Lower leg skin (tissue), 4 donors: ENCODE results near the gene LPIN1. TPM values are rescaled to one million over a fixed set of nuclear protein-coding genes. Genes with fewer than 3 reads are reported as not detected.
A peak's percentile ranks its signal among the peaks of the same experiment; 100 is the strongest.

Experiments
- DNase-seq, 2 donors: peaks; one replicate each; pipeline ENCODE4 v3.0.0-alpha.2; 2019; ENCODE audit warnings: low spot score in 2 of 2
- H3K4me3 ChIP-seq: fragments of 200-600 bp; sonication (generic); 2 replicates; pipeline ENCODE4 v1.5.1; 2017; ENCODE audit warnings: mild to moderate bottlenecking, low read depth; ENCODE audit not compliant: poor library complexity, severe bottlenecking
- POLR2A ChIP-seq, 2 donors: fragments of 450-650 bp; IDR thresholded peaks; one replicate each; pipeline ENCODE4 v1.6.1; 2016 to 2017; ENCODE audit warnings: antibody characterized with exemption in 2 of 2, mild to moderate bottlenecking in 1 of 2, moderate library complexity in 1 of 2
- WGBS, 2 donors: methylation state at CpG; one replicate each; pipeline ENCODE4 v1.1.5; 2018; 5-methylcytosine and 5-hydroxymethylcytosine counted together
- intact Hi-C: fragments of 100-400 bp; cut with DNase I; formaldehyde crosslinking; loops from one replicate; pipeline ENCODE4 v1.15.0; 2023; ENCODE audit warnings: low total_unique reads
- total RNA-seq, 4 donors: library from RNA; depleted of rRNA; stranded (reverse); fragments of >200 nt; gene quantifications; one replicate each; pipeline ENCODE4 v1.1.0, GENCODE V29; 2016
- TF ChIP-seq, protein P1 (sequence below), 3 donors: fragments of 450-650 bp; IDR thresholded peaks; one replicate each; pipeline ENCODE4 v1.5.1; 2016; ENCODE audit warnings: antibody characterized with exemption in 3 of 3, mild to moderate bottlenecking in 3 of 3, moderate library complexity in 2 of 3

Gene LPIN1
- total RNA-seq, 4 donors from 2014 or later, result 15.6 to 45.8 (median 35.0) TPM

DNA sequence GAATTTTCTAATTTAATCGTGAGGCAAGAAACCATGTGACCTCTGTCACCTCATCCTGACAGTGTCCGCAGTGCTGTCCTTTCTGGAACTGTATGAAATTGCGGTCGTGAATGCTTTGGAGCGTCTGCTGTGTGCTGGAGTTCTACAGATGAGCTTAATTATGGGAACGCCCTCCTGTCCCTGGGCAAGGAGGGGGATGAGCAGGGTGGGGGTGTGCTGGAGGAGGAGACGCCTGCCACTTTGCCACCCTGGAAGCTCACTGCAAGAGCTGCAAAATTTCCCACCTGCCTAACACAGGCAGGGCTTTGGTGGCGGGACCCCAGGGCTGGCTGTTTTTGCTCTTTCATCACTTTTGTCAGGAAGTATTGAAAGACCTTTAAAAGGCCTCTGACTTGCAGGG is 6.5 kb downstream of the LPIN1 start:
- intact Hi-C loops, result no loop called here
- no peak overlapping the region for H3K4me3 ChIP-seq
- no peak for TF ChIP-seq POLR2A (IDR thresholded peaks at IDR 0.05)
- TF ChIP-seq, protein P1, sequence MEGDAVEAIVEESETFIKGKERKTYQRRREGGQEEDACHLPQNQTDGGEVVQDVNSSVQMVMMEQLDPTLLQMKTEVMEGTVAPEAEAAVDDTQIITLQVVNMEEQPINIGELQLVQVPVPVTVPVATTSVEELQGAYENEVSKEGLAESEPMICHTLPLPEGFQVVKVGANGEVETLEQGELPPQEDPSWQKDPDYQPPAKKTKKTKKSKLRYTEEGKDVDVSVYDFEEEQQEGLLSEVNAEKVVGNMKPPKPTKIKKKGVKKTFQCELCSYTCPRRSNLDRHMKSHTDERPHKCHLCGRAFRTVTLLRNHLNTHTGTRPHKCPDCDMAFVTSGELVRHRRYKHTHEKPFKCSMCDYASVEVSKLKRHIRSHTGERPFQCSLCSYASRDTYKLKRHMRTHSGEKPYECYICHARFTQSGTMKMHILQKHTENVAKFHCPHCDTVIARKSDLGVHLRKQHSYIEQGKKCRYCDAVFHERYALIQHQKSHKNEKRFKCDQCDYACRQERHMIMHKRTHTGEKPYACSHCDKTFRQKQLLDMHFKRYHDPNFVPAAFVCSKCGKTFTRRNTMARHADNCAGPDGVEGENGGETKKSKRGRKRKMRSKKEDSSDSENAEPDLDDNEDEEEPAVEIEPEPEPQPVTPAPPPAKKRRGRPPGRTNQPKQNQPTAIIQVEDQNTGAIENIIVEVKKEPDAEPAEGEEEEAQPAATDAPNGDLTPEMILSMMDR (IDR thresholded peaks at IDR 0.05), result no peak
- no peak for DNase-seq
- 54 to 61% methylated on average over 7 to 8 of the region's 8 CpGs for WGBS, 2 donors

DNA sequence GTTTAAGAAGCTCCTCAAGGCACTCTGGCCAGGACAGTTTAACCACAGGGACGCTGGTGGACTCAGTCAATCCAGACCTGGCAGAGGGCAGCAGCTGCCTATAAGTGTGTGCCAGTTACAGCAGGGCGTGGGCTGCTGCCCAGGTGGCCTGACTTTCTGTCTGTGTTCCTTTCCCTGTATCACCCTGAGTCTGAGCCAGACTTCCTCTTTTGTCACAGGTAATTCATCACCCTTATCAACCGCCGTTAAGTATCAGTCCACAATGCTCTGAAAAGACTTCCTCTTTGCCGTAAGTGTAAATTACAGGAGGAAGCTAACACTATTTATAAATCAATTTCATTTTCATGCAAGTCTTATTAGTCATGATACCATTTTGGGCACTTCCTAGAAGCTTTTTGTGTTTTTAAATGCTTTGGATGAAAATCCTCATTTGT is 7.0 kb downstream of the LPIN1 start:
- intact Hi-C loops, result no loop called here
- WGBS, 2 donors, result 28 to 31% methylated on average over 5 of the region's 5 CpGs
- no peak overlapping the region for H3K4me3 ChIP-seq
- TF ChIP-seq, protein P1 (IDR thresholded peaks at IDR 0.05), result no peak
- no peak for TF ChIP-seq POLR2A (IDR thresholded peaks at IDR 0.05)
- DNase-seq, result no peak

DNA sequence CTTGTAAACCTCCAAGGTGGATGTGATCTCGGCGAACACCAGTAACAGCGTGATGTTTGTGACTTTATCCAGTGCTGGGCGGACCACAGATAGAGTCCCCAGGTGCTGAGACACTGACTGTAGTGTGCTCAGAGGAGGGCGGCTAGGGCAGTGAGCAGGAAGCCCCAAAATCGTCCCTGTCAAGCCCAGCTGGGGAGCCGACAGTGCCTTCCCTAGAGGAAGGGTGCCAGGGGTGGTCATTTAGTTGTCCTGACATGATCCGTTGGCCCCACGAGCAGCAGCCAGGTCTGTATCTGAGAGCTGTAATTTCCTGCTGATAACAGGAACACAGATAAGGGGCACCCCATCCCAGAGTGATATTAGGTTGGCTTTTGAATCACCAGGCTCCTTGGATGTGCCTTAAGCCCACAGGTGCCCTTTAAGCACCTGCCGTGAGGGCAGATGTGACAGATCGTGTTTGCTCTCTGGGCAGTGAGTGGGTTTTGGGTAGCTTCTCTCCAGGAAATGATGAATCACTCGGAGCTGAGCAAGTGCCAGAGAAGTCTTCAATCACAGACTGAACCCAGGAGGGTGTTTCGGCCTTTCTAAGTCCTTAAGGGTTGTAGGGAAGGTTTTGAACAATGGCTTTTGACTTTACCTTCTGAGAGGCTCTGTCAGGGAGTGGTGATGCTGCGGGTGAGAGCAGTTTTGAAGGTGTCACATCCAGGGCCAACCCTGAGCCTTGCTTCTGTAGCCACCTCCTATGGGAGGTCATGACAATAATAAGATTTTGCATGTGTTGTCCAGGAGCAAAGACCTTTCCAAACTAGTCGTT is 7.7 kb downstream of the LPIN1 start:
- 18 to 31% methylated on average over 15 of the region's 15 CpGs for WGBS, 2 donors
- no peak for DNase-seq
- intact Hi-C loops, result no loop called here
- TF ChIP-seq, protein P1 (IDR thresholded peaks at IDR 0.05), result no peak
- no peak for TF ChIP-seq POLR2A (IDR thresholded peaks at IDR 0.05)
- H3K4me3 ChIP-seq, result no peak overlapping the region

DNA sequence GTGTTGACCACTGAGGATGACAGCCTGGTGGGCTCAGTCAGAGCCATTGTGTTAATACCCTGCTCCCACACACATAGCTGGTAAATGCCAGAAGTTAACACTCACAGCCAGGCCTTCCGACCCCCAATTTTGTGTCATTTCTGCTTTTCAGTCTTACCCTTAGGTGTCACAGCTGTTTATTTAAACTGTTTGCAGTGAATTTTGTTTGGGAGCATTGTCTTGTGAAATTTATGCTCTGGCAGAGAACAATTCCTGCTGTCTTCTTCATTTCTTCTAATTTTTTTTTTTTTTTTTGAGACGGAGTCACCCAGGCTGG is 8.2 kb downstream of the LPIN1 start:
- no peak overlapping the region for H3K4me3 ChIP-seq
- DNase-seq, result no peak
- intact Hi-C loops, result no loop called here
- TF ChIP-seq, protein P1 (IDR thresholded peaks at IDR 0.05), result no peak
- TF ChIP-seq POLR2A (IDR thresholded peaks at IDR 0.05), result no peak
- WGBS, 2 donors, result 78 to 79% methylated on average over 2 of the region's 2 CpGs

DNA sequence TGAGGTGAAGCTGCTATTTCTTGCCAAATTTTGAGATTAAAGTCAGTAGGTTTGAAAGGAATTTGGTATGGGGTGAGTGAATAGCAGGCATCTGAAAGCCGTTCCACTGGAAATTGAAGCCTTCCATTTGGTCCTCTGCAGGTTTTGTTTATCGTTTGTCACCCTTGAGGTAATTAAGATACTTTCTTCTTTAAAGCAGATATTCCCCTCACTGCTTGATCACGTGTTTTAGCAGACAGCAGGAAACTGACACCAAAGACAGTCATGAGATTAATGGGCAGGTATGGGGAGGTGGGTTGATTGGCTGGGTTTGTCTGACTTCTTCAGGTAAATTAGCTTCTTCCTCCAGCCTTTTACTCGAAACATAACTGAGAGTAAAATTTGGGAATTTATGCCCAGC is 10.7 kb downstream of the LPIN1 start:
- no peak overlapping the region for H3K4me3 ChIP-seq
- no peak for DNase-seq
- 74 to 79% methylated on average over 4 of the region's 4 CpGs for WGBS, 2 donors
- TF ChIP-seq, protein P1 (IDR thresholded peaks at IDR 0.05), result no peak
- no peak for TF ChIP-seq POLR2A (IDR thresholded peaks at IDR 0.05)
- intact Hi-C loops, result no loop called here

DNA sequence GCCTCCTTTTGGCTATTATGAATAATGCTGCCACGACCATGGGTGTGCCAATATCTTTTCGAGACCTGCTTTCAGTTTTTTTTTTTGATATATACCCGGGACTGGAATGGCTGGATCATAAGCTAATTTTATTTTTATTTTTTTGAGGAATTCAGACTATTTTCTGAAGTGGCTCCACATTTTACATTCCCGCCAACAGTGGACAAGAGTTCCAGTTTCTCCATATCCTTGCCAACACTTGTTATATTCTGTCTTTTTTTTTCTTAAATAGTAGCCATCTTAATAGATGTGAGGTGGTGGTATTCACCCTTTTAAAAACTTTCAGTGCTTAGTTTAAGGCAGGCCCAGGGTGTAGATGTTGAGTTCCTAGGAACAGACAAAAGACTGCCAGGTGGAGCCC is 11.8 kb downstream of the LPIN1 start:
- TF ChIP-seq, protein P1 (IDR thresholded peaks at IDR 0.05), result no peak
- no peak for TF ChIP-seq POLR2A (IDR thresholded peaks at IDR 0.05)
- DNase-seq, result peak in 1 of 2 donors; percentile 1
- intact Hi-C loops, result no loop called here
- no peak overlapping the region for H3K4me3 ChIP-seq
- WGBS, 2 donors, result 94 to 98% methylated on average over 4 of the region's 4 CpGs
